GM18526 (cell line): ENCODE data around the gene NAV2.

Experiments used
- POLR2A ChIP-seq: IDR thresholded peaks from 3 replicates; pipeline ENCODE4 v1.6.1; 2011; ENCODE audit not compliant: insufficient read length; ENCODE audit errors: extremely low read depth

NAV2 gene

GRCh38 chr11:19907839-19908238 is 195.2 kb downstream of the NAV2 start:
- TF ChIP-seq POLR2A, result no peak

GRCh38 chr11:19910931-19911330 is 198.3 kb downstream of the NAV2 start:
- TF ChIP-seq POLR2A, result no peak

GRCh38 chr11:19912115-19912957 is 199.7 kb downstream of the NAV2 start:
- TF ChIP-seq POLR2A, result no peak

GRCh38 chr11:19912958-19913892 is 200.6 kb downstream of the NAV2 start:
- no peak for TF ChIP-seq POLR2A

GRCh38 chr11:19913893-19914249 is 201.2 kb downstream of the NAV2 start:
- no peak for TF ChIP-seq POLR2A

- no peak for TF ChIP-seq POLR2A
Measured at GRCh38 chr11:19915808-19916207, 203.2 kb downstream of the NAV2 start.

- TF ChIP-seq POLR2A, result no peak
Measured at GRCh38 chr11:19917069-19917468, 204.4 kb downstream of the NAV2 start.

GRCh38 chr11:19918302-19919049 is 205.8 kb downstream of the NAV2 start:
- TF ChIP-seq POLR2A, result no peak

GRCh38 chr11:19919050-19919561 is 206.5 kb downstream of the NAV2 start:
- no peak for TF ChIP-seq POLR2A

- no peak for TF ChIP-seq POLR2A
Measured at GRCh38 chr11:19920982-19921381, 208.3 kb downstream of the NAV2 start.

- no peak for TF ChIP-seq POLR2A
Measured at GRCh38 chr11:19921976-19922688, 209.5 kb downstream of the NAV2 start.

- TF ChIP-seq POLR2A, result no peak
Measured at GRCh38 chr11:19922689-19923035, 210.0 kb downstream of the NAV2 start.

GRCh38 chr11:19923626-19924025 is 211.0 kb downstream of the NAV2 start:
- no peak for TF ChIP-seq POLR2A

GRCh38 chr11:19924311-19924710 is 211.7 kb downstream of the NAV2 start:
- no peak for TF ChIP-seq POLR2A

- TF ChIP-seq POLR2A, result no peak
Measured at GRCh38 chr11:19924716-19925115, 212.1 kb downstream of the NAV2 start.
